Natural killer cell treated with Interleukin-12 subunit alpha and Interleukin-12 subunit beta and Interleukin-15 and Interleukin-18, amount 100 ng/mL, for 72 hours (primary cell): ENCODE results near the gene PAQR5. TPM values are rescaled to one million over a fixed set of nuclear protein-coding genes. Genes with fewer than 3 reads are reported as not detected.
A peak's percentile ranks its signal among the peaks of the same experiment; 100 is the strongest.

Experiments
- ATAC-seq, 2 donors: fragments of 150-1000 bp; cut with Tn5 transposase in 1 of 2; sonication (Bioruptor Pico), chemical (Tn5 transposase) in 1 of 2; 2 replicates each; pipeline ENCODE4 v1.10.0; 2021
- DNase-seq: peaks from one replicate; pipeline ENCODE4 v3.0.0; 2022; ENCODE audit warnings: low spot score
- H3K27ac Mint-ChIP-seq, 2 donors: 1 replicate in 1 of 2; 2 replicates in 1 of 2; pipeline ENCODE4 v1.8.0; 2022; ENCODE audit warnings: mixed read lengths in 2 of 2, mild to moderate bottlenecking in 1 of 2, moderate library complexity in 1 of 2
- H3K27me3 Mint-ChIP-seq, 2 donors: 1 replicate in 1 of 2; 2 replicates in 1 of 2; pipeline ENCODE4 v1.8.0; 2022; ENCODE audit warnings: mixed read lengths in 2 of 2
- H3K36me3 Mint-ChIP-seq: one replicate; pipeline ENCODE4 v1.8.0; 2022; ENCODE audit warnings: mixed read lengths
- H3K4me1 Mint-ChIP-seq, 2 donors: 1 replicate in 1 of 2; 2 replicates in 1 of 2; pipeline ENCODE4 v1.8.0; 2022; ENCODE audit warnings: low read depth in 2 of 2, mixed read lengths in 2 of 2, mild to moderate bottlenecking in 1 of 2
- H3K4me3 Mint-ChIP-seq: one replicate; pipeline ENCODE4 v1.8.0; 2022; ENCODE audit warnings: mixed read lengths
- H3K9me3 Mint-ChIP-seq: 2 replicates; pipeline ENCODE4 v1.8.0; 2022; ENCODE audit warnings: mixed read lengths
- total RNA-seq, 2 donors: library from RNA; stranded (reverse); gene quantifications; one replicate each; pipeline ENCODE4 v1.2.3, GENCODE V29; 2022

The PAQR5 gene
- total RNA-seq, 2 donors from 2014 or later = not detected

GRCh38 chr15:69315402-69316110, 16.8 kb downstream of the PAQR5 start:
- Mint-ChIP-seq H3K4me1 (no peaks in the 10 kb centered on the region), H3K27ac (no peak overlapping the region), H3K4me3 (no peak overlapping the region), H3K27me3 (peaks cover 14 to 24% of the 10 kb centered on the region in 2 donors), H3K9me3 (no peaks in the 10 kb centered on the region), H3K36me3 (no peaks in the 10 kb centered on the region)
- ATAC-seq (no peak), DNase-seq (peak; percentile 6)

GRCh38 chr15:69316291-69316690, 17.6 kb downstream of the PAQR5 start:
- ATAC-seq (no peak), DNase-seq (no peak)
- peaks cover 0 to 7% of the 10 kb centered on the region in 2 donors for H3K4me1 Mint-ChIP-seq
- no peak overlapping the region for H3K4me3 Mint-ChIP-seq
- H3K27me3 Mint-ChIP-seq = peaks cover 9 to 24% of the 10 kb centered on the region in 2 donors
- H3K36me3 Mint-ChIP-seq = no peaks in the 10 kb centered on the region
- H3K9me3 Mint-ChIP-seq = no peaks in the 10 kb centered on the region
- H3K27ac Mint-ChIP-seq = no peak overlapping the region

GRCh38 chr15:69317392-69317841, 18.7 kb downstream of the PAQR5 start:
- Mint-ChIP-seq H3K36me3 (no peaks in the 10 kb centered on the region), H3K27ac (no peak overlapping the region), H3K27me3 (peaks cover 8 to 21% of the 10 kb centered on the region in 2 donors), H3K4me3 (no peak overlapping the region), H3K9me3 (no peaks in the 10 kb centered on the region), H3K4me1 (peaks cover 0 to 12% of the 10 kb centered on the region in 2 donors)
- ATAC-seq (peak in 1 of 2 donors; percentile 54), DNase-seq (no peak)

- Mint-ChIP-seq H3K4me3 (no peak overlapping the region), H3K4me1 (peaks cover 0 to 12% of the 10 kb centered on the region in 2 donors), H3K27ac (no peak overlapping the region), H3K9me3 (no peaks in the 10 kb centered on the region), H3K27me3 (peaks cover 11 to 21% of the 10 kb centered on the region in 2 donors), H3K36me3 (no peaks in the 10 kb centered on the region)
- peak in 1 of 2 donors; percentile 40 for ATAC-seq
- DNase-seq = peak; percentile 18
These were observed 19.3 kb downstream of the PAQR5 start for GRCh38 chr15:69318033-69318432.

- Mint-ChIP-seq H3K27ac (no peak overlapping the region), H3K36me3 (no peaks in the 10 kb centered on the region), H3K4me3 (no peak overlapping the region), H3K4me1 (peaks cover 0 to 12% of the 10 kb centered on the region in 2 donors), H3K9me3 (no peaks in the 10 kb centered on the region), H3K27me3 (peaks cover 12 to 17% of the 10 kb centered on the region in 2 donors)
- ATAC-seq (peak in 1 of 2 donors; percentile 45), DNase-seq (peak; percentile 35)
These were observed 21.0 kb downstream of the PAQR5 start for GRCh38 chr15:69319384-69320375.

GRCh38 chr15:69320977-69321554, 22.4 kb downstream of the PAQR5 start:
- peak overlapping the region in 1 of 2 donors; percentile 24 for H3K27ac Mint-ChIP-seq
- no peaks in the 10 kb centered on the region for H3K9me3 Mint-ChIP-seq
- H3K36me3 Mint-ChIP-seq = no peaks in the 10 kb centered on the region
- peak overlapping the region; percentile 20 for H3K4me3 Mint-ChIP-seq
- peaks cover 17 to 26% of the 10 kb centered on the region in 2 donors for H3K27me3 Mint-ChIP-seq
- peaks cover 0 to 12% of the 10 kb centered on the region in 2 donors for H3K4me1 Mint-ChIP-seq
- peak in 1 of 2 donors; percentile 56 for ATAC-seq
- DNase-seq = no peak

- Mint-ChIP-seq H3K27ac (no peak overlapping the region), H3K36me3 (no peaks in the 10 kb centered on the region), H3K4me1 (peaks cover 0 to 12% of the 10 kb centered on the region in 2 donors), H3K9me3 (no peaks in the 10 kb centered on the region), H3K4me3 (no peak overlapping the region), H3K27me3 (peaks cover 14 to 26% of the 10 kb centered on the region in 2 donors)
- peak; percentile 8 for DNase-seq
- no peak for ATAC-seq
These were observed 25.2 kb downstream of the PAQR5 start for GRCh38 chr15:69323893-69324430.

GRCh38 chr15:69324565-69324964, 25.9 kb downstream of the PAQR5 start:
- DNase-seq (no peak), ATAC-seq (no peak)
- Mint-ChIP-seq H3K27me3 (peaks cover 11 to 26% of the 10 kb centered on the region in 2 donors), H3K4me1 (peaks cover 0 to 12% of the 10 kb centered on the region in 2 donors), H3K36me3 (no peaks in the 10 kb centered on the region), H3K4me3 (no peak overlapping the region), H3K9me3 (no peaks in the 10 kb centered on the region), H3K27ac (no peak overlapping the region)

GRCh38 chr15:69325456-69325971, 26.8 kb downstream of the PAQR5 start:
- Mint-ChIP-seq H3K27ac (no peak overlapping the region), H3K4me1 (peaks cover 0 to 12% of the 10 kb centered on the region in 2 donors), H3K9me3 (no peaks in the 10 kb centered on the region), H3K4me3 (no peak overlapping the region), H3K27me3 (peaks cover 12 to 26% of the 10 kb centered on the region in 2 donors), H3K36me3 (no peaks in the 10 kb centered on the region)
- ATAC-seq (no peak), DNase-seq (no peak)

- Mint-ChIP-seq H3K4me3 (no peak overlapping the region), H3K36me3 (no peaks in the 10 kb centered on the region), H3K4me1 (no peaks in the 10 kb centered on the region), H3K27me3 (peaks cover 18 to 21% of the 10 kb centered on the region in 2 donors), H3K27ac (no peak overlapping the region), H3K9me3 (no peaks in the 10 kb centered on the region)
- no peak for DNase-seq
- no peak for ATAC-seq
These were observed 29.4 kb downstream of the PAQR5 start for GRCh38 chr15:69328080-69328479.

GRCh38 chr15:69328739-69329138, 30.0 kb downstream of the PAQR5 start:
- no peak overlapping the region for H3K27ac Mint-ChIP-seq
- peaks cover 23 to 24% of the 10 kb centered on the region in 2 donors for H3K27me3 Mint-ChIP-seq
- DNase-seq = peak; percentile 37
- H3K4me1 Mint-ChIP-seq = no peaks in the 10 kb centered on the region
- H3K36me3 Mint-ChIP-seq = no peaks in the 10 kb centered on the region
- no peaks in the 10 kb centered on the region for H3K9me3 Mint-ChIP-seq
- H3K4me3 Mint-ChIP-seq = no peak overlapping the region
- no peak for ATAC-seq

- H3K4me3 Mint-ChIP-seq = no peak overlapping the region
- no peak overlapping the region for H3K27ac Mint-ChIP-seq
- peaks cover 8 to 19% of the 10 kb centered on the region in 2 donors for H3K27me3 Mint-ChIP-seq
- H3K36me3 Mint-ChIP-seq = no peaks in the 10 kb centered on the region
- ATAC-seq = no peak
- H3K9me3 Mint-ChIP-seq = no peaks in the 10 kb centered on the region
- H3K4me1 Mint-ChIP-seq = no peaks in the 10 kb centered on the region
- no peak for DNase-seq
These were observed 38.4 kb downstream of the PAQR5 start for GRCh38 chr15:69337138-69337537.
